Adrenal gland (tissue), 5 donors: ENCODE measurements around the gene KLHDC2.

Experiments
- CTCF ChIP-seq, 6 experiments: fragments of 450-650 bp in 4 of 6; fragments of 200-600 bp in 2 of 6; sonication (generic) in 1 of 6; IDR thresholded peaks; 1 replicate in 5 of 6; 2 replicates in 1 of 6; pipeline versions ENCODE4 v1.5.1 to v1.8.0; 2016 to 2021; ENCODE audit warnings: antibody characterized with exemption in 6 of 6, mild to moderate bottlenecking in 2 of 6, moderate library complexity in 1 of 6
- POLR2A ChIP-seq, 2 donors: fragments of 450-650 bp; IDR thresholded peaks; one replicate each; pipeline ENCODE4 v1.6.1; 2017; ENCODE audit warnings: antibody characterized with exemption in 2 of 2, mild to moderate bottlenecking in 2 of 2, moderate library complexity in 1 of 2
- donor health status: DM: no; HTN: no; CAD: no.

GRCh38 chr14:49808780-49809179, 40.8 kb downstream of the KLHDC2 start:
- TF ChIP-seq CTCF (IDR thresholded peaks at IDR 0.05) (no peak), POLR2A (IDR thresholded peaks at IDR 0.05) (no peak)
